Right renal pelvis (tissue), 4 donors: ENCODE data around the gene ZNF746. TPM values are rescaled to one million over a fixed set of nuclear protein-coding genes. Genes with fewer than 3 reads are reported as not detected.

Experiments
- DNase-seq, 4 donors: peaks; one replicate each; pipeline ENCODE4 v3.0.0-alpha.2; 2013; ENCODE audit warnings: low read depth in 4 of 4, low spot score in 3 of 4, missing footprints in 1 of 4
- polyA plus RNA-seq, 4 donors: library from polyadenylated mRNA; unstranded; fragments of 120-200 nt; gene quantifications; one replicate each; pipeline ENCODE4 v1.2.1, GENCODE V29; 2013; ENCODE audit not compliant: insufficient read length in 4 of 4

The ZNF746 gene
- polyA plus RNA-seq, 4 donors = 13.2 to 15.4 (median 14.8) TPM

- DNase-seq = no peak
These were observed 4.2 kb downstream of the ZNF746 start for GRCh38 chr7:149493366-149493765.

- DNase-seq = no peak
These were observed 7.4 kb downstream of the ZNF746 start for GRCh38 chr7:149490083-149490760.

- DNase-seq = no peak
These were observed 8.1 kb downstream of the ZNF746 start for GRCh38 chr7:149489391-149490024.

- DNase-seq = no peak
These were observed 18.0 kb downstream of the ZNF746 start for GRCh38 chr7:149479568-149479967.

GRCh38 chr7:149478754-149479153 is 18.9 kb downstream of the ZNF746 start:
- no peak for DNase-seq

- DNase-seq = no peak
These were observed 19.8 kb downstream of the ZNF746 start for GRCh38 chr7:149477494-149478443.

- DNase-seq = no peak
These were observed 20.8 kb downstream of the ZNF746 start for GRCh38 chr7:149476791-149477190.

GRCh38 chr7:149475121-149476045 is 22.2 kb downstream of the ZNF746 start:
- DNase-seq = no peak

- DNase-seq = no peak
These were observed 23.1 kb downstream of the ZNF746 start for GRCh38 chr7:149474309-149475120.

GRCh38 chr7:149473251-149473650 is 24.4 kb downstream of the ZNF746 start:
- no peak for DNase-seq

- no peak for DNase-seq
These were observed 26.2 kb downstream of the ZNF746 start for GRCh38 chr7:149471289-149471953.

GRCh38 chr7:149469806-149470205 is 27.8 kb downstream of the ZNF746 start:
- no peak for DNase-seq

GRCh38 chr7:149468208-149468607 is 29.4 kb downstream of the ZNF746 start:
- no peak for DNase-seq

- no peak for DNase-seq
These were observed 30.2 kb downstream of the ZNF746 start for GRCh38 chr7:149467321-149467859.

GRCh38 chr7:149466364-149466763 is 31.2 kb downstream of the ZNF746 start:
- DNase-seq = no peak

- no peak for DNase-seq
These were observed 34.0 kb downstream of the ZNF746 start for GRCh38 chr7:149463500-149464161.

GRCh38 chr7:149462101-149462520 is 35.5 kb downstream of the ZNF746 start:
- no peak for DNase-seq
